ENCODE results near the gene TRABD.
"Not testable (repeated sequence)": the region's sequence is repeated elsewhere in the genome, so short reads cannot be mapped to it uniquely, and the experiment has no call there.

Gene TRABD

GRCh38 chr22:50201191-50202129 is 15.7 kb downstream of the TRABD start:
- peak; percentile 9 for DNase-seq (ENCODE audit: low spot score)

DNA sequence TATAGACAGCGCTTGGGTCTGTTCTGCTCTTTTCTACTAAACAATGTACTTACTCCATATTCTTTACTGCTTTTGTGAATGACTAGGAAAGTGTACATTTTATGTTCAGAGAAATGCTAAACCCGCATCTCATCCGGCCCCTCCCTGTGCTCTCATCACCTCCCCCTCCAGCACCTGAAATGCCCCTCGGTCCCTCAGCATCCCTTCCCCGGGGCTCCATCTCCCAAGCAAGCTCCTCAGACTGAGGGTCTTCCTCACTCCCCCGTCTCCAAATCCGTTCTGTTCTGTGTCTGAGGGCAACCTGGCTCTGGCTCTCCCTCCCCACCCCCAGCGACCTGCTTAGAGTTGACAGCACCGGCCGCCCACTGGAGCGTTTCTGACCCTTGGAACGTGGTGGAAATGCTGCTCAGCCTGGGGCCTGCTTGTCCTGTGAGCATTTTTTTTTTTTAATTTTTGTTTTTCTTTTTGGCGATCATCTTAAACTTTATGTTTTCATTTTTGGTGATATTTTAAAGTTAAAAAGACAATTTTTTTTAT is 16.5 kb downstream of the TRABD start:
- no peak for DNase-seq (ENCODE audit: low spot score)

- DNase-seq (ENCODE audit: low spot score): no peak
Measured at GRCh38 chr22:50203288-50203687, 17.6 kb downstream of the TRABD start.

GRCh38 chr22:50204571-50204970 is 18.9 kb downstream of the TRABD start:
- DNase-seq (ENCODE audit: low spot score): no peak

GRCh38 chr22:50204998-50205397 is 19.3 kb downstream of the TRABD start:
- DNase-seq (ENCODE audit: low spot score): not testable (repeated sequence)

DNA sequence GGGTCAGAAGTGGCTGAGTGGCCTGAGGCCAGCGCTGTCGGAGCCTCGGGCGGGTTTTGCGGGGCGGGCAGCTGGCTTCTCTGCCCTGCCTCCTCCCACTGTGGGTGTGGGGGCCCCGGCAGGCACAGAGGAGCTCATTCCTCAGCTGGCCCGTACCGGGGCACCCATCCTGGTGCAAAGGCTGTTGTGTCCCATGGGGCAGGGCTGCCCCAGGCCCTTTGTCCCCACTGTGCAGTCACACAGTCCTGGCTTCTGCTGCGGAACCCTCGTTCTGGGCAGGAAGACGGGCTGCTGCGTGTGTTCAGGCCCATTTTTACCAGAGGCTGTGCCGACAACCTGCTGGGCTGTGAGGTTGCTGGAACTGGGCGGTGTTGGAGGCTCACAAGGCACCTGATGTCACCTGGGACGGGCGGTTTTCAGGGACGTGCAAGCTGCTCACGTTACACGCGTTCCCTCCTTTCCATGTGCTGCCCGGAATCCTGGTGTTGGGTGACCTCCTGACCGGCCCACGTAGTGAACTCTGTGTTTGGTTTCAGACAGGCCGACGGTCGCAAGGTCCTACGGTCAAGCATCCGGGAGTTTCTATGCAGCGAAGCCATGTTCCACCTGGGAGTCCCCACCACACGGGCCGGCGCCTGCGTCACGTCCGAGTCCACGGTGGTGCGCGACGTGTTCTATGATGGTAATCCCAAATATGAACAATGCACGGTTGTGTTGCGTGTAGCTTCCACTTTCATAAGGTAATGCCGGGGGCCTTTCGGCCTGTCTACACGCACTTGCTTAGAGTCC is 20.3 kb downstream of the TRABD start:
- no peak for DNase-seq (ENCODE audit: low spot score)

GRCh38 chr22:50206599-50206998 is 20.9 kb downstream of the TRABD start:
- no peak for DNase-seq (ENCODE audit: low spot score)

DNA sequence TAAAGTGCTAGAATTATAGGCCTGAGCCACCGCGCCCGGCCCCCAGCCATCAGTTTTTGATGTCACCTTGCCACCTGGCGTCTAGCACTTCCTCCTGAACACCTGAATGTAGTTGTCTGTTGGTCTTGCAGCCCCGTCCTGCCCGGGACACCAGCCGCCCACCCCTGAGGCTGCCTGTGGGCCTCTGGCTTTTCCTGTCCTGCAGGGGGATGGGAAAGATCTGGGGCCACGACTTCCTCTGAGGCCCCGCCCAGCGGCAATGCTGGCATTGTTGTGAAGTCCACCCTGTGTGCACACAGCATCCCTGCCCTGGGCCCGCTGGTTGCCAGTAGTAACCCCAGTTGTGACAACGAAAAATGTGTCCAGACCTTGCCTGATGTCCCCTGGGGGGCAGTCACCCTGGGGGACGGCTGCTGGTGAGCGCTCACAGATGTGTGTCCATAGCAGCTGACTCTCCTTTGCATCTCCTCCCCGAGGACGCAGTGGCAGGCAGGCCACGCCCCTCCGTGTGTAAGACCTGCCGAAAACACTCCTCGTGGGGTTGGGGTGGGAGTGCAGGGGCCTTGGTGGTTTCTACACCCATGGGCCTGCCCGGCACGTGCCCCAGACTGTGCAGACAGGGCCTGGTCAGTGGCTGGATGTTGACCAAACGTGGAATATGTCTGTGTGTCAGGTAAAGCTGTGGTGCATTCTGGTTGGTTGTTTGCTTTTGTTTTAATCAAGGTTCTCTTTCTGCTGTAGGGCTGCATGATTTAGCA is 21.8 kb downstream of the TRABD start:
- no peak for DNase-seq (ENCODE audit: low spot score)

DNA sequence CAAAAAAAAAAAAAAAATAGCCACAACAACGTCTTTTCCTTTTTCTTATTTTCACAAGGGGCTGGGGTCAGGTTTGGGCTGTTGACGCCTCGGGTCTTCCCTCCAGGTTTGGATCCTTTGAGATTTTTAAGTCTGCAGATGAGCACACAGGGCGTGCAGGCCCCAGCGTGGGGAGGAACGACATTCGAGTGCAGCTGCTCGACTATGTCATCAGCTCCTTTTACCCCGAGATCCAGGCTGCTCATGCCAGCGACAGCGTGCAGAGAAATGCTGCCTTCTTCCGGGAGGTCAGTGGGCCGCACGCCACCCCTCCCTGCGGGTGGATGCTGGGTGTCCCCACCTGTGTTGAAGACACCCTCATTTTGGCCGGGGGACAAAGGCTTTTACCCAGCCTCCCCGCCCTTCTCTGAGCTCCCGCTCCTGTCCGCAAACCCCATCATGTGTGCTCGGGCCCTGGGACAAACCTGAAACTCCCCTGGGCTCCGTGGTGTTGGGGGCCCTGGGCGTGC is 22.8 kb downstream of the TRABD start:
- no peak for DNase-seq (ENCODE audit: low spot score)

DNA sequence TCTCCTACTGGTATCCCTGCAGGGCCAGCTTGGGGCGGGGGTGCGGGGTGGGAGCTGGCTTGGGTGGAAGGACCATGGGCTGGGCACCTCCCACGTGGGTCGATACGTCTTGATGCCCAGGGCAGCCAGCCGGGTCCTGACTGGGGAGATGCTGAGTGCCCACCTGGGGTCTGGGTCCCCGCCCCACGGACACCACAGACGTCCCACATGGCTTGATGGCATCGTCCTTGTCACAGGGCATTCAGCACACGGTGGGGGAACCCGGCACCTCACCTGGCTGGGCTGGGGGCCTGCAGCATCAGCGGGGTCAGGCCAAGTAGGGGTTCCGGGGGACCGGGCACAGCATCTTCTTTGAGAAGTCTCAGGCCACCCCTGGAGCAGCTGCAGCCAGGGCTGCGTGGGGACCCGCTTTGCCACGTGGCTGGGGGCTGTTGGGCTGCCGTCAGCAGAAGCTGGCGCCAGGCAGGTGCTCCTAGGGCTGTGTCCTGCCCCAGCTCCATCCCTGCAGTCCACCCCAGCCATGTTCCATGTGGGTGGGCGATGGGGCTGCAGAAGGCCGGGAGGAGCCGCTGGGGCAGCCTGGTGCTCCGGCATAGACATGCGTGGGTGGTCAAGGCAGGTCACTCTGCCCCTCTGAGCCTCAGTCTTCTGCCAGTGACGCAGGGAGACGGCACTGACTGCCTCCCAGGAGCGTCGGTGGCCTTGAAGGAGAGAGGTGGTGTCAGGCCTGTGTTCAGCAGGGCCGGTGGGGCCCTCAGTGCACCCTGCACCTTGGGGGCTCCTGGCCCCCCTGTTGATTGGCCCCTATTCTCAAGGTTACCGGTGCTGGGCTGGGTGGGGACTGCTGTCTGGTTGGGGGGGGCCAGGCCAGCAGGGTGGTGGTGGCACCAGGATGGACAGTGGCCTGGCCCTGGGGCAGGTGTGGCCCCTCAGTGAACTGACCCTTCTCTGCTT is 23.5 kb downstream of the TRABD start:
- no peak for DNase-seq (ENCODE audit: low spot score)

DNA sequence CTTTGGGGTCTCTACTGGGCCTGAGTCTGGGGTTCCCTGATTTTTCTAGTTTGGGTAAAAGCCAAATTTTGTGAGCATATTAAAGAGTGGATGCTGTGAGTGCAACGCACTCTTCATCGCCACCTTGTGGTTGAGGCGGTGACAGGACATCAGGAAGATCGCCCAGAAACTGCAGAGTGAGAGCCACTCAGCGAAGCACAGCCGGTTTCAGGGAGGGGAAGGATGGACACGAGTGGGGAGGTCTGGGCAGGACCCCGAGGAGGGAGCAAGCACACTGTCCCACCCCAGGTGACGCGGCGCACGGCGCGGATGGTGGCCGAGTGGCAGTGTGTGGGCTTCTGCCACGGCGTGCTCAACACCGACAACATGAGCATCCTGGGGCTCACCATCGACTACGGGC is 24.2 kb downstream of the TRABD start:
- DNase-seq (ENCODE audit: low spot score): peak; percentile 55

- no peak for DNase-seq (ENCODE audit: low spot score)
Measured at GRCh38 chr22:50210378-50211139, 24.8 kb downstream of the TRABD start.

DNA sequence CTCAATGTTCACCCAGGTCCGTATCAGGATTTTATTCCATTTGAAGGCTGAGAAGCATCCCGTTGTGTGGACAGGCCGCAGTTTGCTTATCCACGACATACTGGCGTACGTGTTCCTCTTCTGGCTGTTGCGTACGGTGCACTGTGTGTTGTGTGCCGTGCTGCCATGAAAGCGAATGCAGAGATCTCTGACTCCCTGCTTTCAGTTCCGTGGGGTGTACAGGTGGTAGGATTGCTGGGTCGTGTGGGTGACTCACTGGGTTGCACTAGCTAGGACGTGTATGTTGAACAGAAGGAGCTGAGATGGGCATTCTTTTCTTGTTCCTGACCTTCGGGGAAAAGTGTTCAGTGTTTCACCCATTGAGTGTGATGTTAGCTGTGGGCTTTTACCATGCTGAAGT is 25.4 kb downstream of the TRABD start:
- no peak for DNase-seq (ENCODE audit: low spot score)

- DNase-seq (ENCODE audit: low spot score): no peak
Measured at GRCh38 chr22:50213263-50213662, 27.6 kb downstream of the TRABD start.

DNA sequence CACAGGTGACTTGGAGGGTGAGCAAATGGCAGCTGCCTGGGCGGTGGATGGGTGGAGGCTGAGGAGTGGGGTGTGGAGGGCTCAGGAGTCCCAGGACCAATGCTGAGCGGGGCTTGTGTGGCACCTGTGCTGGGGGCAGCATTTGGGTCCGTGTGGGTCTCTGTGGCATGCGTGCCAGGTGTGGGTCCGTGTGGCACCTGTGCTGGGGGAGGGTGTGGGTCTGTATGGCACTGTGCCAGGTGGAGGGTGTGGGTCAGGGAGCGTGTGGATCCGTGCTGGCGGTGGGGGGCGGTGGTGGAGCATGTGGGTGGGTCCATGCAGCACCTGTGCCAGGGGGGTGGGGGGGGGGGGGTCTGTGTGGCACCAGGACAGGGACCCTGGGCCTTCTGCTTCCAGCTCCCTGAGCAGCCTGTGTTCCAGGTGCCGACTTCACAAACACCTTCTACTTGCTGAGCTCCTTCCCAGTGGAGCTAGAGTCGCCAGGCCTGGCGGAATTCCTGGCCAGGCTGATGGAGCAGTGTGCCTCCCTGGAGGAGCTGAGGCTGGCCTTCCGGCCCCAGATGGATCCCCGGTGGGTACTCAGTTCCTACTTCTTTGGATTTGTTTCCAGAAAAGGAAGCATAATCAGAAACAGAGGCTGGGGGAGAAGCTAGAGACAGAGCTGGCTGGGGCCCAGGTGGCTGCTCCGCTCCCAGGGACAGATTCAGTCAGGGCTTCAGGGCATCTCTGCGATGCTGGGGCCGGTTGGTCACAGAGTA is 29.8 kb downstream of the TRABD start:
- no peak for DNase-seq (ENCODE audit: low spot score)

GRCh38 chr22:50216055-50216683 is 30.5 kb downstream of the TRABD start:
- DNase-seq (ENCODE audit: low spot score): no peak

GRCh38 chr22:50216684-50217520 is 31.2 kb downstream of the TRABD start:
- DNase-seq (ENCODE audit: low spot score): no peak
